ENCODE measurements around the gene RSPH6A. TPM values are rescaled to one million over a fixed set of nuclear protein-coding genes. Genes with fewer than 3 reads are reported as not detected.

Gene RSPH6A
- polyA plus RNA-seq, 1 donor (not counting 4 experiments of a cell fraction or from before 2014, with no cell fraction given) = not detected

DNA sequence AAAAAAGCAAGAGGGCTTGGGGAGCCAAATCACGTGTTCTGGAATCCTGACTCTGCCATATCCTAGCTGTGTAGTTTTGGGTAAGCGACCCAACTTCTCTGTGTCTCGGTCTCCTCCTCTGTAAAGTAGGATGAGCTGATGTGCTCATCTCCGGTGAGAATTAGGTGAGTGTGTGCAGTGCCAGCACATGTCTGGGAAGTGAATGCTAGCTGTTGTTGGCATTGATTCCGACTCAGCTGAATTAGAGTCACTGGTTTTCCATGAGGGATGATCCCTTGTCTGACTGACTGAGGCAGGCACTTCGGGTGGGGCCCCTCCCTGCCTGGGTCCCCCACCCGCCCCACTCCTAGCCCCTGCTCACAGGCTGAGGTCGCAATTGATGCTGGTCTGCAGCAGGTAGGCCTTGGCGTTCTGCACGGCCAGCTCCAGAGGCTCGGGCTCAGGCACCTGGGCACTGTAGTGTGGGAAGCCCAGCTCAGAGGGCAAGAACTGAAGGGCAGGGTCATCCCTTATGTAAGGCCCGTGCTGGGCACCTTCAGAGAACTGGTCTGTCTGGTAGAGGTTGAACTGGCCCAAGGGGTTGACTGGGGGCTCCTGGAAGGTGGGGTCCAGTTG is 835 bp downstream of the RSPH6A start:
- no peak overlapping the region for H3K27ac ChIP-seq (ENCODE audit: control insufficient read depth, insufficient read depth, low read length)
- peaks cover 2% of the 10 kb centered on the region for H4K20me1 ChIP-seq (ENCODE audit: control insufficient read depth, extremely low read depth, insufficient read depth, low read length)
- H3K4me2 ChIP-seq (ENCODE audit: control insufficient read depth, extremely low read depth, insufficient read depth, low read depth, low read length) = no peak overlapping the region
- H3K9me3 ChIP-seq (ENCODE audit: control insufficient read depth, low read depth, low read length) = no peaks in the 10 kb centered on the region
- dilution Hi-C loops (cut with MboI; ENCODE audit: extremely low pct_ligation_motif_present, low sequenced_read_pairs) = no loop called here
- H3K27me3 ChIP-seq (ENCODE audit: control insufficient read depth, extremely low read depth, insufficient read depth, low read length) = no peaks in the 10 kb centered on the region
- FAIRE-seq = peak; percentile 87
- H3K36me3 ChIP-seq (ENCODE audit: control insufficient read depth in 2 of 2, extremely low read depth in 1 of 2, insufficient read depth in 2 of 2, low read length in 2 of 2) = peaks cover 4 to 7% of the 10 kb centered on the region in 2 experiments
- H2AFZ ChIP-seq (ENCODE audit: control insufficient read depth, low read length) = no peak overlapping the region
- no peak for TF ChIP-seq EZH2 (IDR thresholded peaks at IDR 0.05; ENCODE audit: low read length)
- TF ChIP-seq, protein P1, sequence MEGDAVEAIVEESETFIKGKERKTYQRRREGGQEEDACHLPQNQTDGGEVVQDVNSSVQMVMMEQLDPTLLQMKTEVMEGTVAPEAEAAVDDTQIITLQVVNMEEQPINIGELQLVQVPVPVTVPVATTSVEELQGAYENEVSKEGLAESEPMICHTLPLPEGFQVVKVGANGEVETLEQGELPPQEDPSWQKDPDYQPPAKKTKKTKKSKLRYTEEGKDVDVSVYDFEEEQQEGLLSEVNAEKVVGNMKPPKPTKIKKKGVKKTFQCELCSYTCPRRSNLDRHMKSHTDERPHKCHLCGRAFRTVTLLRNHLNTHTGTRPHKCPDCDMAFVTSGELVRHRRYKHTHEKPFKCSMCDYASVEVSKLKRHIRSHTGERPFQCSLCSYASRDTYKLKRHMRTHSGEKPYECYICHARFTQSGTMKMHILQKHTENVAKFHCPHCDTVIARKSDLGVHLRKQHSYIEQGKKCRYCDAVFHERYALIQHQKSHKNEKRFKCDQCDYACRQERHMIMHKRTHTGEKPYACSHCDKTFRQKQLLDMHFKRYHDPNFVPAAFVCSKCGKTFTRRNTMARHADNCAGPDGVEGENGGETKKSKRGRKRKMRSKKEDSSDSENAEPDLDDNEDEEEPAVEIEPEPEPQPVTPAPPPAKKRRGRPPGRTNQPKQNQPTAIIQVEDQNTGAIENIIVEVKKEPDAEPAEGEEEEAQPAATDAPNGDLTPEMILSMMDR (optimal IDR thresholded peaks at IDR 0.05 in 1 of 3, IDR thresholded peaks at IDR 0.05 in 1 of 3, conservative IDR thresholded peaks at IDR 0.05 in 1 of 3; ENCODE audit: extremely low read depth in 1 of 3, insufficient read depth in 2 of 3, low read length in 3 of 3) = no peak
- DNase-seq (ENCODE audit: low read depth, low spot score) = peak; percentile 25
- no peaks in the 10 kb centered on the region for H3K79me2 ChIP-seq (ENCODE audit: control insufficient read depth, insufficient read depth, low read length)
- H3K9me1 ChIP-seq (ENCODE audit: control insufficient read depth, extremely low read depth, insufficient read depth, low read length) = no peaks in the 10 kb centered on the region
- H3K4me3 ChIP-seq (ENCODE audit: control insufficient read depth in 2 of 3, extremely low read depth in 1 of 3, insufficient read depth in 2 of 3, low read depth in 1 of 3, low read length in 3 of 3) = no peak overlapping the region
- H3K9ac ChIP-seq (ENCODE audit: control insufficient read depth, extremely low read depth, insufficient read depth, low read length) = no peak overlapping the region
- peaks cover 34% of the 10 kb centered on the region for H3K4me1 ChIP-seq (ENCODE audit: control insufficient read depth, extremely low read depth, insufficient read depth, low read length)

DNA sequence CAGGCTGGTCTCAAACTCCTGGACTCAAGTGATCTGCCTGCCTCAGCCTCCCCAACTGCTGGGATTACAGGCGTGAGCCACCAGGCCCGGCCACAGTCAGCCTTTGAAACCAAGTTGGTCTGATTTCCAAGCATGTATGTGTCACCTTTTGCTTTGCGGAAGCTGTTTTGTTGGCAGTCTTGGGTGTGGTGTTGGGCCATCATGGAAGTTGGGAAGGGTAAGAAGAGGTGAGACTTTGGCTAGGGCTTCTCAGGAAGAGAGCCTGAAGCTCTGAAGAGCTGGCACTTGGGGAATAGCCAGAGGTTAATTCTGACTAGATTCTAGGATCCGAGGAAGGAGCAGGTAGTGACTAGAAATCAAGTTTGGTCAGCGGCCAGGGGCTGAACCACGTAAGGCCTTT is 2.8 kb downstream of the RSPH6A start:
- H3K4me3 ChIP-seq (ENCODE audit: control insufficient read depth in 2 of 3, extremely low read depth in 1 of 3, insufficient read depth in 2 of 3, low read depth in 1 of 3, low read length in 3 of 3) = no peak overlapping the region
- no peak overlapping the region for H3K4me2 ChIP-seq (ENCODE audit: control insufficient read depth, extremely low read depth, insufficient read depth, low read depth, low read length)
- H3K36me3 ChIP-seq (ENCODE audit: control insufficient read depth in 2 of 2, extremely low read depth in 1 of 2, insufficient read depth in 2 of 2, low read length in 2 of 2) = peaks cover 3 to 4% of the 10 kb centered on the region in 2 experiments
- H3K27ac ChIP-seq (ENCODE audit: control insufficient read depth, insufficient read depth, low read length) = peak overlapping the region; percentile 39
- DNase-seq (ENCODE audit: low read depth, low spot score) (peak; percentile 33), FAIRE-seq (peak; percentile 69)
- no peak overlapping the region for H3K9ac ChIP-seq (ENCODE audit: control insufficient read depth, extremely low read depth, insufficient read depth, low read length)
- no peak overlapping the region for H2AFZ ChIP-seq (ENCODE audit: control insufficient read depth, low read length)
- H4K20me1 ChIP-seq (ENCODE audit: control insufficient read depth, extremely low read depth, insufficient read depth, low read length) = peaks cover 2% of the 10 kb centered on the region
- H3K9me1 ChIP-seq (ENCODE audit: control insufficient read depth, extremely low read depth, insufficient read depth, low read length) = no peaks in the 10 kb centered on the region
- H3K79me2 ChIP-seq (ENCODE audit: control insufficient read depth, insufficient read depth, low read length) = no peaks in the 10 kb centered on the region
- TF ChIP-seq, protein P1 (optimal IDR thresholded peaks at IDR 0.05 in 1 of 3, IDR thresholded peaks at IDR 0.05 in 1 of 3, conservative IDR thresholded peaks at IDR 0.05 in 1 of 3; ENCODE audit: extremely low read depth in 1 of 3, insufficient read depth in 2 of 3, low read length in 3 of 3) = no peak
- no peak for TF ChIP-seq EZH2 (IDR thresholded peaks at IDR 0.05; ENCODE audit: low read length)
- dilution Hi-C loops (cut with MboI; ENCODE audit: extremely low pct_ligation_motif_present, low sequenced_read_pairs) = no loop called here
- H3K4me1 ChIP-seq (ENCODE audit: control insufficient read depth, extremely low read depth, insufficient read depth, low read length) = peaks cover 29% of the 10 kb centered on the region
- no peaks in the 10 kb centered on the region for H3K9me3 ChIP-seq (ENCODE audit: control insufficient read depth, low read depth, low read length)
- H3K27me3 ChIP-seq (ENCODE audit: control insufficient read depth, extremely low read depth, insufficient read depth, low read length) = no peaks in the 10 kb centered on the region

Measured in keratinocyte (primary cell).